Measurements from ENCODE around the gene RAB20.

RAB20 gene

DNA sequence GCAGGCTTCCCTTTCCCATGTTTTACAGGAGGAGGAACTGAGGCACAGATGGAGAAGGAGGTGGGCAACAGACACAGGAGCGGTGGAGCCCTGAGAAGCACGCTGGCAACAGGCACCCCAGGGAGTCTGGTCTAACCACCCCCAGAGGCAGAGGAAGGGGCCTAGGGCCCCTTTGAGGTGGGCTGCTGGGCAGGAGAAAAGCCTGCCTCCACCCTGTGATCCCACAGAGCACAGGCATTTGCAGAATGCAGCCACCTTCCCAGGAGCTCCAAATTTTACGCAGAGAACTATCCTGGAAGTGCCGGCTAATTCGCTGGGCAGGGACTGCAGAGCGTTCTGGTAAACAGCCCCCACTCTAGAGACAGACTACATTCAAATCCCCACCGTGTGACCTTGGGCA lies 30.4 kb downstream of the RAB20 start:
- H3K4me3 ChIP-seq (ENCODE audit: low read depth, low read length): no peak overlapping the region
- DNase-seq (ENCODE audit: low read depth): no peak
- TF ChIP-seq, protein P1, sequence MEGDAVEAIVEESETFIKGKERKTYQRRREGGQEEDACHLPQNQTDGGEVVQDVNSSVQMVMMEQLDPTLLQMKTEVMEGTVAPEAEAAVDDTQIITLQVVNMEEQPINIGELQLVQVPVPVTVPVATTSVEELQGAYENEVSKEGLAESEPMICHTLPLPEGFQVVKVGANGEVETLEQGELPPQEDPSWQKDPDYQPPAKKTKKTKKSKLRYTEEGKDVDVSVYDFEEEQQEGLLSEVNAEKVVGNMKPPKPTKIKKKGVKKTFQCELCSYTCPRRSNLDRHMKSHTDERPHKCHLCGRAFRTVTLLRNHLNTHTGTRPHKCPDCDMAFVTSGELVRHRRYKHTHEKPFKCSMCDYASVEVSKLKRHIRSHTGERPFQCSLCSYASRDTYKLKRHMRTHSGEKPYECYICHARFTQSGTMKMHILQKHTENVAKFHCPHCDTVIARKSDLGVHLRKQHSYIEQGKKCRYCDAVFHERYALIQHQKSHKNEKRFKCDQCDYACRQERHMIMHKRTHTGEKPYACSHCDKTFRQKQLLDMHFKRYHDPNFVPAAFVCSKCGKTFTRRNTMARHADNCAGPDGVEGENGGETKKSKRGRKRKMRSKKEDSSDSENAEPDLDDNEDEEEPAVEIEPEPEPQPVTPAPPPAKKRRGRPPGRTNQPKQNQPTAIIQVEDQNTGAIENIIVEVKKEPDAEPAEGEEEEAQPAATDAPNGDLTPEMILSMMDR (conservative IDR thresholded peaks at IDR 0.05; ENCODE audit: low read depth, low read length): no peak

DNA sequence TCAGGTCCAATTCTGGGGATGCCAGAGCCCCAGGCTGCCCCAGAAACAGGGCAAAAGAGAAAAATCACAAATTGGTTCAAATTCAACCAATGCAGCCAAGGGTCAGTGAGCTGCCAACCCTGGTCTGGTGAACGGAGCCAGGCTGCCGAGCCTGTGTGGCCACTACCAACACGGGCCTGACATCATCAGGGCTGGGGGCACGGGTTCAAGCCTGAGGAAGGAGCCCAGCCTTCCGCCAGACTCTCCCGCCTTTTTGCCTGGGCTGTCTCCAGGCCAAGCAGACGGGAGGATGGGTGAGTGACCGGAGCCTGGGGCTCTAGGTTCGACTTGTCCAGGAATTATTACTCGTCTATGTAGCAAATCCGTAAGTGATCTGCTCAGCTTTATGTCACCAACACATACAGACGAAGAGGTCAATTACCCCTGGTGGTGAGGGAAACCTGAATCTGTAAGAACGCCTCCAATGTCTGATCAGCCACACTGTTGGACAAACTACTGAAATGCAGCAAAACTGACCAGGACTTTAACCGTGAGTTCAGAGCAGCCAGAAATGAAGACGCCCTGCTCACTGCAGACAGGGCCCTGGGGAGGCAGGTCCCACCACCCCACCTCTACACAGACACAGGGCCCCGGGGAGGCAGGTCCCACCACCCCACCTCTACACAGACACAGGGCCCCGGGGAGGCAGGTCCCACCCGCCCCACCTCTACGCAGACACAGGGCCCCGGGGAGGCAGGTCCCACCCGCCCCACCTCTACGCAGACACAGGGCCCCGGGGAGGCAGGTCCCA lies 31.8 kb downstream of the RAB20 start:
- DNase-seq (ENCODE audit: low read depth): no peak
- TF ChIP-seq, protein P1 (conservative IDR thresholded peaks at IDR 0.05; ENCODE audit: low read depth, low read length): no peak
- H3K4me3 ChIP-seq (ENCODE audit: low read depth, low read length): no peak overlapping the region

DNA sequence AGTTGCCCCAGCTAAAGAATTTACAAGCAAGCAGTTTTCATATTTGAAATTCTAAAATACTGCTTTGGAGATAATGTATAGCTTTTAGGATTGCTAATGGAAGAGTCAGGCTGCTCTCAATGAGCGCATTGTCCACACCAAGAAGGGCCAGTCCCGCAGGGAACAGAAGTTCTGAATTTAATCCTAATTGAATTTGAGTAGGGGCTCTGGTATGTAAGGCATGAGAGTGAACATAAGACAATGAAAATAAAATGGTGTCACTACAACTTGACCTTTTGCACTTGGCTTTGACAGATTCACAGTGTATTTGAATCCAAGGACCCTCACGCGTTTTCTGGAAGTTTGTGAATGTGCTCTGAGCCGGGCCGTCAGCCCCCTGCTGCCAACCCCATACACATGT lies 32.6 kb downstream of the RAB20 start:
- no peak for DNase-seq (ENCODE audit: low read depth)
- no peak overlapping the region for H3K4me3 ChIP-seq (ENCODE audit: low read depth, low read length)
- TF ChIP-seq, protein P1 (conservative IDR thresholded peaks at IDR 0.05; ENCODE audit: low read depth, low read length): no peak

DNA sequence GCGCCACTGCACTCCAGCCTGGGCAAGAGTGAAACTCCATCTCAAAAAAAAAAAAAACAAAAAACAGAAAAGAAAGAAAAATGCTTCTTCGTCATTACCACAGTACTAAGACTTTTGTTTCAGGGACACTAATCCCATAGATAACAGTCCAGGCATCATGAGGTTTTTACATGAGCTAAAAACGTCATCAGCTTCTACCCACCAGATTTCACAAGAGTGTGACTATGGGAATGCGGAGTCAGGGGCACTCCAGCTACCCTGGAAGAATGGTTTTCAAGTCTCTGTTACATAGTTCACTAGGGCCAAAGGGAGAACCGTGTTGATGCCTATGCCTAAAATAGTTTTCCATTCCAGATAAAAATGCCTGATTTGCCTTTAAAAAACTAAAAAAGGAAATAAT lies 33.2 kb downstream of the RAB20 start:
- TF ChIP-seq, protein P1 (conservative IDR thresholded peaks at IDR 0.05; ENCODE audit: low read depth, low read length): no peak
- H3K4me3 ChIP-seq (ENCODE audit: low read depth, low read length): no peak overlapping the region
- DNase-seq (ENCODE audit: low read depth): peak; percentile 67

DNA sequence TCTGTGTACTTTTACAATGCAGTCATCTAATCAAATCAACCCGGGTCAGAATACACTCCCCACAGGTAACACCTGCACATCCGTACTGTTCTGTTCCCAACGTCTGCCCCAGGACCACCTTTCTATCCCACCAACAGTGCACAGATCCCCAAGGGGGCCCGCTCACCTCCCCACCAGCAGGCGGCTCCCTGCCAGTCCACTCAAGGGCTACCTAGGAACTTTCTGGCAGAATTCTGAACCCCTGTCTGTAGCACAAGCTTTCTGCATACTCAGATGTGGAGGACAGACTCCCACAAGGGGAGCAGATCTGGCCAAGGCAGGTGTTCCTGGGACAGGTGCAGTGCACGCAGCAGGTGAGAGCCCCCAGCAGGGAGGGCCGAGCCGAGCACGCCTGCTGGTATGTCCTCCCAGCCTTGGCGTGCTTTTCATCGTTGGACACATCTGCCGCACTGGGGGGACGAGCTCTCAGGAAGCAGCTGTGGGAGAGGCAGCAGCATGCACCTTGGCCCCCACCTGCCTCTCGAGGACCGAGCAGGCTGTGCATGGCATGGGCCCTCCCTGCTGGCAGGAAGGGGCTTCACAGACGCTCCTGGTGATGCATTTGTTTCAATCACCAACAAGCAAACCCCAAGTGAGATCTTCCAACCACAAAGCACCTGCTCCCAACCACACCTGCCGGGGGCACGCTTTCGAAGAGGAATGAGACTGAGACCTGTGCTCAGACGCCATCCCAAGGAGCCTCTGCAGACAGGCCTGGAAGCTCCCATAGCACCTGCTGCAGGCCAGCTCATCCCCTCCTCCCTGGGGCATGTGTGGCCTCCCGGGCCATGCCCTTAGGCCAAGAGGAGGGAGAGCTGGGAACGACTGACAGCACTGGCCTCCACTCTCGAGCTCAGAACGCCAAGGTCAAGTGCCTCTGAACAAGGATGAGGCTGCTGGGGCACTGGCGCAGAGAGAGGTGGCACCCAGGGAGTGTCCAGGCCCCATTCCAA lies 35.9 kb downstream of the RAB20 start:
- TF ChIP-seq, protein P1 (conservative IDR thresholded peaks at IDR 0.05; ENCODE audit: low read depth, low read length): no peak
- DNase-seq (ENCODE audit: low read depth): no peak
- H3K4me3 ChIP-seq (ENCODE audit: low read depth, low read length): no peak overlapping the region

DNA sequence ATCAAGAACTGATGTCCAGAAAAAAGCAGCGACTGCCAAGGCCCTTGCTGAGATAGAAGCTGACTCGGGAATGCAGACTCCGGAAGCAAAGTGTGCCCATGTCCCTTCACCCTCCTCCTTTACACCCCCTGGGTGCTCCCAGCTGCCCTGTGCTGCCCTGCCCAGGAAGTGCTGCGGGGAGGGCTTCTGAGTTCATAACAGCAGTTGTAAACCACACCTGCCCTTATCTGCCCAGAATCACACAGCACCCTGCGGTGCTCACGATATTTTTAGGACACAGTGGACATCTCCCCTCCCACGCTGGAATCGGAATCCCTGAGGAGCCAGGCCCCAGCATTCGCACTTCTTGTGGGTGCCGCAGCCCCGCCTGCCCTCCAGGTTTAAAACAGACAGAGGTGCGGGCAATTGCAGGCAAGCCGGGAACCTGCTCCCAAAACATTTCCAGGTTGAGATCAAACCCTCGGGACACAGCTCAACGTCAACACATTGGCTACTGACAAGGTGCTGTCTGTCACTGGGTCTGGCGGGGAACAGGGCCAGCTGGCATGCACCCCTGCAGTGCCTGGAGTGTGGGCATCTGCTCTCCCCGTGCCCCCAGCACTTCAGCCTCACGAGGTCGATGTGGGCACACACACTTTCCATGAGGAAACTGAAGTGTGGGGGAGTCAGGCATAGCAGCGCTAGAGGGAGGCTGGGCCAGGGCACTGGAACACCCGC lies 36.8 kb downstream of the RAB20 start:
- TF ChIP-seq, protein P1 (conservative IDR thresholded peaks at IDR 0.05; ENCODE audit: low read depth, low read length): no peak
- H3K4me3 ChIP-seq (ENCODE audit: low read depth, low read length): no peak overlapping the region
- no peak for DNase-seq (ENCODE audit: low read depth)

All from choroid plexus epithelial cell (primary cell).